SK-N-SH (cell line): ENCODE data around the gene PTPDC1. TPM values are rescaled to one million over a fixed set of nuclear protein-coding genes. Genes with fewer than 3 reads are reported as not detected.

Experiments
- CTCF ChIA-PET: fragments of 300-600, 350-600 bp; formaldehyde crosslinking; extraction: SDS; loops from one replicate; lab custom pipeline; 2021; lab: Yijun Ruan, JAX
- POLR2A ChIA-PET: fragments of 350-600 bp; sonication (Branson Sonifier 250); formaldehyde crosslinking; extraction: SDS; loops from one replicate; lab custom pipeline; 2020; ENCODE audit warnings: antibody characterized with exemption, inconsistent platforms; lab: Yijun Ruan, JAX
- DNase-seq: peaks from one replicate; pipeline ENCODE4 v3.0.0; 2012
- H2AFZ ChIP-seq: fragments of 200-600 bp; sonication (generic); 2 replicates; pipeline ENCODE4 v1.8.1; 2016; ENCODE audit warnings: antibody characterized with exemption, mild to moderate bottlenecking, low read depth
- H3F3A ChIP-seq: fragments of 200-600 bp; sonication (generic); replicated peaks from 2 replicates; pipeline ENCODE3; 2016; ENCODE audit warnings: antibody characterized with exemption, mild to moderate bottlenecking; ENCODE audit not compliant: insufficient read depth
- H3K27ac ChIP-seq, 2 experiments: fragments of 200-500 bp in 1 of 2; fragments of 200-600 bp in 1 of 2; sonication (Bioruptor generic) in 1 of 2; sonication (generic), shearing (Covaris generic) in 1 of 2; 2 replicates each; pipeline versions ENCODE4 v1.5.1 to v1.6.1; 2014 to 2016; ENCODE audit warnings: low read depth in 2 of 2, inconsistent platforms in 1 of 2, low read length in 1 of 2, mild to moderate bottlenecking in 1 of 2, mixed read lengths in 1 of 2
- H3K27me3 ChIP-seq: fragments of 200-600 bp; sonication (generic), shearing (Covaris generic); 2 replicates; pipeline ENCODE4 v1.6.1; 2016; ENCODE audit warnings: mixed run types; ENCODE audit not compliant: insufficient read depth
- H3K36me3 ChIP-seq, 2 experiments: fragments of 200-500 bp in 1 of 2; fragments of 200-600 bp in 1 of 2; sonication (Bioruptor generic) in 1 of 2; sonication (generic) in 1 of 2; replicated peaks in 1 of 2; 2 replicates each; pipeline versions ENCODE3 to v1.5.1; 2014 to 2016; ENCODE audit warnings: low read length in 1 of 2, mild to moderate bottlenecking in 1 of 2; ENCODE audit not compliant: insufficient read depth in 2 of 2, control insufficient read depth in 1 of 2
- H3K4me1 ChIP-seq, 2 experiments: fragments of 200-500 bp in 1 of 2; fragments of 200-600 bp in 1 of 2; sonication (Bioruptor generic) in 1 of 2; sonication (generic), shearing (Covaris generic) in 1 of 2; 2 replicates each; pipeline versions ENCODE4 v1.5.1 to v1.6.1; 2014 to 2016; ENCODE audit warnings: low read depth in 1 of 2, low read length in 1 of 2, mixed run types in 1 of 2; ENCODE audit not compliant: insufficient read depth in 2 of 2, control insufficient read depth in 1 of 2
- H3K4me2 ChIP-seq: fragments of 200-600 bp; sonication (generic), shearing (Covaris generic); 2 replicates; pipeline ENCODE4 v1.6.1; 2017; ENCODE audit warnings: mixed run types
- H3K4me3 ChIP-seq, 2 experiments: fragments of 200-500 bp in 1 of 2; fragments of 200-600 bp in 1 of 2; sonication (Bioruptor generic) in 1 of 2; sonication (generic), shearing (Covaris generic) in 1 of 2; 2 replicates each; pipeline versions ENCODE4 v1.5.1 to v1.8.1; 2014 to 2016; ENCODE audit warnings: low read depth in 2 of 2, inconsistent platforms in 1 of 2, low read length in 1 of 2, mild to moderate bottlenecking in 1 of 2, mixed read lengths in 1 of 2, moderate library complexity in 1 of 2
- H3K79me2 ChIP-seq: fragments of 200-600 bp; sonication (generic); 2 replicates; pipeline ENCODE4 v1.8.1; 2017; ENCODE audit warnings: mild to moderate bottlenecking; ENCODE audit not compliant: insufficient read depth
- H3K9ac ChIP-seq: fragments of 200-600 bp; sonication (generic); 2 replicates; pipeline ENCODE4 v1.6.1; 2017; ENCODE audit warnings: mixed run types
- H3K9me2 ChIP-seq: fragments of 200-600 bp; sonication (generic); 2 replicates; pipeline ENCODE4 v1.6.1; 2017; ENCODE audit warnings: mixed run types
- H3K9me3 ChIP-seq: fragments of 200-600 bp; sonication (generic); 2 replicates; pipeline ENCODE4 v1.6.1; 2017; ENCODE audit warnings: mixed run types, mild to moderate bottlenecking, moderate library complexity
- H4K20me1 ChIP-seq: fragments of 200-600 bp; sonication (generic); 2 replicates; pipeline ENCODE4 v1.6.1; 2017; ENCODE audit warnings: mild to moderate bottlenecking, mixed run types; ENCODE audit not compliant: insufficient read depth
- ELF1 ChIP-seq: IDR thresholded peaks from 2 replicates; pipeline ENCODE4 v1.4.0; 2012
- EP300 ChIP-seq, 2 experiments: IDR thresholded peaks; 2 replicates each; pipeline versions ENCODE4 v1.4.0 to v1.6.1; 2012; ENCODE audit warnings: borderline replicate concordance in 1 of 2, low read depth in 1 of 2, low read length in 1 of 2
- EZH2phosphoT487 ChIP-seq: fragments of 200-600 bp; sonication (generic); IDR thresholded peaks from 2 replicates; pipeline ENCODE4 v1.6.1; 2017; ENCODE audit warnings: low read depth, mixed run types, mild to moderate bottlenecking, antibody characterized with exemption, moderate library complexity, borderline replicate concordance
- FOXJ3 ChIP-seq: sonication (generic); formaldehyde crosslinking; IDR thresholded peaks from 2 replicates; pipeline ENCODE4 v1.5.1; 2020; ENCODE audit warnings: mild to moderate bottlenecking, missing genetic modification reagents
- FOXM1 ChIP-seq: IDR thresholded peaks from 2 replicates; pipeline ENCODE4 v1.4.0; 2012; ENCODE audit warnings: low read depth, mild to moderate bottlenecking
- GABPA ChIP-seq: IDR thresholded peaks from 2 replicates; pipeline ENCODE4 v1.4.0; 2012; ENCODE audit warnings: low read depth, mild to moderate bottlenecking
- GATA2 ChIP-seq: sonication (generic); formaldehyde crosslinking; IDR thresholded peaks from 2 replicates; pipeline ENCODE4 v1.5.0; 2020; ENCODE audit warnings: mild to moderate bottlenecking, missing genetic modification reagents
- JUND ChIP-seq: IDR thresholded peaks from 2 replicates; pipeline ENCODE4 v1.4.0; 2012
- MEF2A ChIP-seq: IDR thresholded peaks from 2 replicates; pipeline ENCODE4 v1.4.0; 2012; ENCODE audit warnings: low read depth, borderline replicate concordance
- MXI1 ChIP-seq: IDR thresholded peaks from 2 replicates; pipeline ENCODE4 v1.6.1; 2012; ENCODE audit warnings: mild to moderate bottlenecking, low read depth, low read length, improper control_type of control experiment
- NFIC ChIP-seq: IDR thresholded peaks from 2 replicates; pipeline ENCODE4 v1.4.0; 2012; ENCODE audit warnings: borderline replicate concordance
- NRF1 ChIP-seq: IDR thresholded peaks from 2 replicates; pipeline ENCODE4 v1.6.1; 2012; ENCODE audit warnings: low read depth, mild to moderate bottlenecking, low read length
- POLR2AphosphoS5 ChIP-seq: IDR thresholded peaks from 2 replicates; pipeline ENCODE4 v1.6.1; 2012; ENCODE audit warnings: low read depth, low read length
- RCOR1 ChIP-seq: fragments of 150-350 bp; IDR thresholded peaks from 2 replicates; pipeline ENCODE4 v1.6.1; 2017; ENCODE audit warnings: antibody characterized with exemption, low read length
- RXRA ChIP-seq: IDR thresholded peaks from 2 replicates; pipeline ENCODE4 v1.4.0; 2012; ENCODE audit warnings: low read depth, mild to moderate bottlenecking, borderline replicate concordance
- SIN3A ChIP-seq: IDR thresholded peaks from 2 replicates; pipeline ENCODE4 v1.6.1; 2012; ENCODE audit warnings: low read depth, mild to moderate bottlenecking, low read length, moderate library complexity, borderline replicate concordance
- SMC3 ChIP-seq: IDR thresholded peaks from 2 replicates; pipeline ENCODE4 v1.6.1; 2012; ENCODE audit warnings: low read depth, low read length, improper control_type of control experiment
- TAF1 ChIP-seq: IDR thresholded peaks from 2 replicates; pipeline ENCODE4 v1.6.1; 2012; ENCODE audit warnings: low read depth, mild to moderate bottlenecking, low read length, moderate library complexity, borderline replicate concordance
- WGBS: methylation state at CpG from one replicate; pipeline ENCODE4 v1.1.6; 2017; ENCODE audit warnings: low lambda C conversion rate; 5-methylcytosine and 5-hydroxymethylcytosine counted together
- polyA plus RNA-seq, 3 experiments: library from polyadenylated mRNA; depleted of rRNA; stranded (reverse); fragments of >200 nt; gene quantifications; 2 replicates each; pipeline ENCODE4 v1.2.3, GENCODE V29; 2012
- TF ChIP-seq, protein P1 (sequence below): fragments of 200-600 bp; sonication (generic); IDR thresholded peaks from 2 replicates; pipeline ENCODE4 v1.6.1; 2017; ENCODE audit warnings: antibody characterized with exemption, mild to moderate bottlenecking, moderate library complexity
- TF ChIP-seq, protein P2 (sequence below): IDR thresholded peaks from 2 replicates; pipeline ENCODE4 v1.6.1; 2012; ENCODE audit warnings: mild to moderate bottlenecking, low read depth, low read length, moderate library complexity
- TF ChIP-seq, protein P3 (sequence below): fragments of 150-350 bp; IDR thresholded peaks from 2 replicates; pipeline ENCODE4 v1.6.1; 2017; ENCODE audit warnings: antibody characterized with exemption, low read length, low read depth, borderline replicate concordance
- TF ChIP-seq, protein P4 (sequence below): IDR thresholded peaks from 2 replicates; pipeline ENCODE4 v1.4.0; 2012; ENCODE audit warnings: low read depth

The PTPDC1 gene
- polyA plus RNA-seq, 1 of the 3 experiments (the other 2 are of a cell fraction) = 3.7 TPM

DNA sequence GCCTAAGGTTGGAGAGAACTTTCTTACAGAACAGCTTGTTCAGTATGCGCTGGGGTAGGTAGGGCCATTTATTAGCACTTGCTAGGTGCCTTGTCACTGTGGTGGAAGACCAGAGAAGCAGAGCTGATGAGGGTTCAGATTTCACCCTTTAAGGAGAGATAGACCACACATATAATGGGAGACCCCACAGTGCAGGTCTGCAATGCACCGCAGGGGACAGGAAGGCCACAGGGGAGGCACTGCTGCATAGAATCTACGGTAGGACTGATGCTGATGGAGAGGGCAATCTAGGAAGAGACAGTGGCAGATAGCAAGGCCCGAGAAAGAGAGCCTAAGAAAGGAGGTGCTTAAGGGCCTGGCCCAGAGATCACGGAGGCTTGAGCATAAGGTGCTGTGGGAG, 64.2 kb downstream of the PTPDC1 start:
- peaks cover 0 to 6% of the 10 kb centered on the region in 2 experiments; a peak in 1 of 4 replicates for H3K4me1 ChIP-seq
- TF ChIP-seq, protein P1, sequence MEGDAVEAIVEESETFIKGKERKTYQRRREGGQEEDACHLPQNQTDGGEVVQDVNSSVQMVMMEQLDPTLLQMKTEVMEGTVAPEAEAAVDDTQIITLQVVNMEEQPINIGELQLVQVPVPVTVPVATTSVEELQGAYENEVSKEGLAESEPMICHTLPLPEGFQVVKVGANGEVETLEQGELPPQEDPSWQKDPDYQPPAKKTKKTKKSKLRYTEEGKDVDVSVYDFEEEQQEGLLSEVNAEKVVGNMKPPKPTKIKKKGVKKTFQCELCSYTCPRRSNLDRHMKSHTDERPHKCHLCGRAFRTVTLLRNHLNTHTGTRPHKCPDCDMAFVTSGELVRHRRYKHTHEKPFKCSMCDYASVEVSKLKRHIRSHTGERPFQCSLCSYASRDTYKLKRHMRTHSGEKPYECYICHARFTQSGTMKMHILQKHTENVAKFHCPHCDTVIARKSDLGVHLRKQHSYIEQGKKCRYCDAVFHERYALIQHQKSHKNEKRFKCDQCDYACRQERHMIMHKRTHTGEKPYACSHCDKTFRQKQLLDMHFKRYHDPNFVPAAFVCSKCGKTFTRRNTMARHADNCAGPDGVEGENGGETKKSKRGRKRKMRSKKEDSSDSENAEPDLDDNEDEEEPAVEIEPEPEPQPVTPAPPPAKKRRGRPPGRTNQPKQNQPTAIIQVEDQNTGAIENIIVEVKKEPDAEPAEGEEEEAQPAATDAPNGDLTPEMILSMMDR = no peak
- TF ChIP-seq TAF1 (no peak), JUND (no peak), GATA2 (CRISPR knock-in tag) (no peak), EP300 (IDR thresholded peaks at IDR 0.05; ENCODE audit: borderline replicate concordance in 1 of 2, low read depth in 1 of 2, low read length in 1 of 2) (no peak), FOXJ3 (CRISPR knock-in tag) (no peak), ELF1 (no peak), RXRA (no peak), FOXM1 (no peak), POLR2AphosphoS5 (no peak), SIN3A (no peak), NRF1 (no peak)
- TF ChIP-seq, protein P2, sequence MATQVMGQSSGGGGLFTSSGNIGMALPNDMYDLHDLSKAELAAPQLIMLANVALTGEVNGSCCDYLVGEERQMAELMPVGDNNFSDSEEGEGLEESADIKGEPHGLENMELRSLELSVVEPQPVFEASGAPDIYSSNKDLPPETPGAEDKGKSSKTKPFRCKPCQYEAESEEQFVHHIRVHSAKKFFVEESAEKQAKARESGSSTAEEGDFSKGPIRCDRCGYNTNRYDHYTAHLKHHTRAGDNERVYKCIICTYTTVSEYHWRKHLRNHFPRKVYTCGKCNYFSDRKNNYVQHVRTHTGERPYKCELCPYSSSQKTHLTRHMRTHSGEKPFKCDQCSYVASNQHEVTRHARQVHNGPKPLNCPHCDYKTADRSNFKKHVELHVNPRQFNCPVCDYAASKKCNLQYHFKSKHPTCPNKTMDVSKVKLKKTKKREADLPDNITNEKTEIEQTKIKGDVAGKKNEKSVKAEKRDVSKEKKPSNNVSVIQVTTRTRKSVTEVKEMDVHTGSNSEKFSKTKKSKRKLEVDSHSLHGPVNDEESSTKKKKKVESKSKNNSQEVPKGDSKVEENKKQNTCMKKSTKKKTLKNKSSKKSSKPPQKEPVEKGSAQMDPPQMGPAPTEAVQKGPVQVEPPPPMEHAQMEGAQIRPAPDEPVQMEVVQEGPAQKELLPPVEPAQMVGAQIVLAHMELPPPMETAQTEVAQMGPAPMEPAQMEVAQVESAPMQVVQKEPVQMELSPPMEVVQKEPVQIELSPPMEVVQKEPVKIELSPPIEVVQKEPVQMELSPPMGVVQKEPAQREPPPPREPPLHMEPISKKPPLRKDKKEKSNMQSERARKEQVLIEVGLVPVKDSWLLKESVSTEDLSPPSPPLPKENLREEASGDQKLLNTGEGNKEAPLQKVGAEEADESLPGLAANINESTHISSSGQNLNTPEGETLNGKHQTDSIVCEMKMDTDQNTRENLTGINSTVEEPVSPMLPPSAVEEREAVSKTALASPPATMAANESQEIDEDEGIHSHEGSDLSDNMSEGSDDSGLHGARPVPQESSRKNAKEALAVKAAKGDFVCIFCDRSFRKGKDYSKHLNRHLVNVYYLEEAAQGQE = no peak
- ChIA-PET POLR2A (no interaction called here), CTCF (interaction anchor here (1.3 kb wide), 1 partner anchor 37 kb away, joined by 3 read pairs; no protein-coding TSS in a partner anchor)
- H3K27me3 ChIP-seq = no peaks in the 10 kb centered on the region
- 72% methylated on average over 5 of the region's 5 CpGs for WGBS
- H3K9me2 ChIP-seq = no peaks in the 10 kb centered on the region
- H2AFZ ChIP-seq = no peak overlapping the region
- H3K36me3 ChIP-seq = no peaks in the 10 kb centered on the region
- no peak for DNase-seq
- H3K9me3 ChIP-seq = no peaks in the 10 kb centered on the region
- H3K79me2 ChIP-seq = no peaks in the 10 kb centered on the region
- no peak overlapping the region for H3K27ac ChIP-seq
- no peak overlapping the region for H3K4me2 ChIP-seq
- no peaks in the 10 kb centered on the region for H4K20me1 ChIP-seq
- H3K4me3 ChIP-seq = no peak overlapping the region
- no peaks in the 10 kb centered on the region for H3F3A ChIP-seq
- no peak overlapping the region for H3K9ac ChIP-seq

DNA sequence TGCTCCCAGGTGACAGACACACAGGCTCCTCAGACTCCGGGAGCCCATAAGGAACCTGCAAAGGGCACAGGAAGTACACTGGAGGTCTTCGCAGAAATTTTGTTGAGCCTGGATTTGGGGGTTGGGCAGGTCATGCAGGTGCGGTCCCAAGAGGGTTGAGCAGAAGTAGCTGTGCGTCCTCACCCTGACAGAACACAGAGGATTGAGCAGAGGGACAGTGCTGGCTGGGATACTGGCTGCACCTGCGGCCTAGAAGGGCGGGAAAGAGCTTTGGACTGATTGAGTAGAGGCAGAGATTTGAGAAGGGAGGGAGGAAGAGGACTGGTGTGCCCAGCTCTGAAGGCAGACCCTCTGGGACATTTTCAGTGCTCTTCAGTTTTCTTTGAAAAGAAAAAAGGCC, 65.4 kb downstream of the PTPDC1 start:
- Histone ChIP-seq H3K4me3 (no peak overlapping the region), H3K9ac (no peak overlapping the region), H3K79me2 (no peaks in the 10 kb centered on the region), H3F3A (no peaks in the 10 kb centered on the region), H4K20me1 (no peaks in the 10 kb centered on the region), H3K4me2 (no peak overlapping the region), H3K36me3 (no peaks in the 10 kb centered on the region), H3K27me3 (no peaks in the 10 kb centered on the region), H3K27ac (no peak overlapping the region), H3K4me1 (peaks cover 0 to 6% of the 10 kb centered on the region in 2 experiments; a peak in 1 of 4 replicates), H2AFZ (no peak overlapping the region), H3K9me2 (no peaks in the 10 kb centered on the region), H3K9me3 (no peaks in the 10 kb centered on the region)
- DNase-seq = no peak
- WGBS = 98% methylated on average over 5 of the region's 6 CpGs
- ChIA-PET CTCF (interaction anchor here (1.3 kb wide), 1 partner anchor 38 kb away, joined by 3 read pairs; no protein-coding TSS in a partner anchor), POLR2A (no interaction called here)
- no peak for TF ChIP-seq EZH2phosphoT487
- TF ChIP-seq, protein P3, sequence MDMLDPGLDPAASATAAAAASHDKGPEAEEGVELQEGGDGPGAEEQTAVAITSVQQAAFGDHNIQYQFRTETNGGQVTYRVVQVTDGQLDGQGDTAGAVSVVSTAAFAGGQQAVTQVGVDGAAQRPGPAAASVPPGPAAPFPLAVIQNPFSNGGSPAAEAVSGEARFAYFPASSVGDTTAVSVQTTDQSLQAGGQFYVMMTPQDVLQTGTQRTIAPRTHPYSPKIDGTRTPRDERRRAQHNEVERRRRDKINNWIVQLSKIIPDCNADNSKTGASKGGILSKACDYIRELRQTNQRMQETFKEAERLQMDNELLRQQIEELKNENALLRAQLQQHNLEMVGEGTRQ = no peak
- no peak for TF ChIP-seq FOXJ3 (CRISPR knock-in tag)
- TF ChIP-seq EP300 (IDR thresholded peaks at IDR 0.05; ENCODE audit: borderline replicate concordance in 1 of 2, low read depth in 1 of 2, low read length in 1 of 2) = no peak
- TF ChIP-seq MXI1 = no peak
- TF ChIP-seq MEF2A = no peak
- no peak for TF ChIP-seq NFIC
- no peak for TF ChIP-seq GABPA
- TF ChIP-seq, protein P4, sequence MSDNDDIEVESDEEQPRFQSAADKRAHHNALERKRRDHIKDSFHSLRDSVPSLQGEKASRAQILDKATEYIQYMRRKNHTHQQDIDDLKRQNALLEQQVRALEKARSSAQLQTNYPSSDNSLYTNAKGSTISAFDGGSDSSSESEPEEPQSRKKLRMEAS = no peak
- TF ChIP-seq RCOR1 = no peak
- TF ChIP-seq POLR2AphosphoS5 = no peak
- no peak for TF ChIP-seq SMC3
